Lower leg skin (tissue), 3 donors: ENCODE data around the gene KRT33A.

Experiments used
- CTCF ChIP-seq, 3 donors: fragments of 450-650 bp; IDR thresholded peaks; one replicate each; pipeline ENCODE4 v1.5.1; 2016; ENCODE audit warnings: antibody characterized with exemption in 3 of 3, mild to moderate bottlenecking in 3 of 3, moderate library complexity in 2 of 3
- POLR2A ChIP-seq, 2 donors: fragments of 450-650 bp; IDR thresholded peaks; one replicate each; pipeline ENCODE4 v1.6.1; 2016 to 2017; ENCODE audit warnings: antibody characterized with exemption in 2 of 2, mild to moderate bottlenecking in 1 of 2, moderate library complexity in 1 of 2

GRCh38 chr17:41301204-41301790 is 49.3 kb downstream of the KRT33A start:
- TF ChIP-seq CTCF (IDR thresholded peaks at IDR 0.05) (no peak), POLR2A (IDR thresholded peaks at IDR 0.05) (no peak)
